Stomach (tissue), 4 donors: ENCODE results near the gene NATD1.

ENCODE experiments used
- EP300 ChIP-seq: sonication (generic); formaldehyde crosslinking; IDR thresholded peaks from one replicate; pipeline ENCODE4 v1.6.1; 2017; ENCODE audit warnings: antibody characterized with exemption
- TF ChIP-seq, protein P1 (sequence below), 7 experiments: fragments of 450-650 bp in 4 of 7; fragments of 200-600 bp in 3 of 7; sonication (generic) in 3 of 7; IDR thresholded peaks; one replicate each; pipeline ENCODE4 v1.5.1; 2016 to 2019; ENCODE audit warnings: antibody characterized with exemption in 7 of 7, control low read depth in 2 of 7, mild to moderate bottlenecking in 1 of 7

DNA sequence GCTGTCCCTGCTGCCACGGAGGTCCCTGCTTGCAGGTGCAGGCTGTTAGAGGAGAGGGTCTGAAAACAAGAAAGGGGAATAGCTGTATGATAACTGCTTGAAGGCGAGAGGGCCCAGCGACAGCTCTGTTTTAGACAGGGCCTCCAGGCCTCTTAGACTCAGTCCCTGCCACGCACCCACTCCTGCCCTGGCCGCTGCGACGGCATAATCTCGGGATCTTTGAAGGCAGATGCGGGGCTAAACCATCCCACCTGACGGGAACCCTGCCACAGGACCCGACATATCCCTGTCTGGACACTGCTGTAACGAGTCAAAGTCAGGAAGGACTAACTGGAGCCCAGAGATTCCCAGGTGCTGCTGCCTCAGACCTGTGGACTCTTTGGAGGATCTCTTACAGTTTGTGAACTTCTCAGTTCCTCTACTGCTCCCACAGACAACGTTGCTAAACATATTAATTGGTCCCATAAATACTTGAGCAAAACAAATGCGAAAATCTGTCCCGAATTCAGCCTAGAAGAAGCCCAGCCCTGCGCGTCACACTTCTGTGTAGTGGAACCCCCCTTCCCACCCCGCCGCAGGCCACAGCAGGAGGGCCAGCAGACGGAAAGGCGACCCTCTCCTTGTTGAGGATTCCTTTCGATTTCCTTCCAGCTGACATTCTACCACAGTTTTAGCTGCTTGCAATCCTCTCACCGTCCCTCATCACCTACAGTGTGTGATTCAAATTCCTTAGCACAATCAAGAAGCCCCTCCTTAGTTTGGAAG, 38.3 kb downstream of the NATD1 start:
- TF ChIP-seq, protein P1, sequence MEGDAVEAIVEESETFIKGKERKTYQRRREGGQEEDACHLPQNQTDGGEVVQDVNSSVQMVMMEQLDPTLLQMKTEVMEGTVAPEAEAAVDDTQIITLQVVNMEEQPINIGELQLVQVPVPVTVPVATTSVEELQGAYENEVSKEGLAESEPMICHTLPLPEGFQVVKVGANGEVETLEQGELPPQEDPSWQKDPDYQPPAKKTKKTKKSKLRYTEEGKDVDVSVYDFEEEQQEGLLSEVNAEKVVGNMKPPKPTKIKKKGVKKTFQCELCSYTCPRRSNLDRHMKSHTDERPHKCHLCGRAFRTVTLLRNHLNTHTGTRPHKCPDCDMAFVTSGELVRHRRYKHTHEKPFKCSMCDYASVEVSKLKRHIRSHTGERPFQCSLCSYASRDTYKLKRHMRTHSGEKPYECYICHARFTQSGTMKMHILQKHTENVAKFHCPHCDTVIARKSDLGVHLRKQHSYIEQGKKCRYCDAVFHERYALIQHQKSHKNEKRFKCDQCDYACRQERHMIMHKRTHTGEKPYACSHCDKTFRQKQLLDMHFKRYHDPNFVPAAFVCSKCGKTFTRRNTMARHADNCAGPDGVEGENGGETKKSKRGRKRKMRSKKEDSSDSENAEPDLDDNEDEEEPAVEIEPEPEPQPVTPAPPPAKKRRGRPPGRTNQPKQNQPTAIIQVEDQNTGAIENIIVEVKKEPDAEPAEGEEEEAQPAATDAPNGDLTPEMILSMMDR (IDR thresholded peaks at IDR 0.05), result no peak
- TF ChIP-seq EP300, result no peak
